ENCODE results near the gene ZEB1.
"Not testable (repeated sequence)": the region's sequence is repeated elsewhere in the genome, so short reads cannot be mapped to it uniquely, and the experiment has no call there.

The ZEB1 gene

GRCh38 chr10:31426401-31426800 is 107.4 kb downstream of the ZEB1 start:
- ChIA-PET CTCF (no interaction called here), POLR2A (no interaction called here)

GRCh38 chr10:31427334-31427733 is 108.3 kb downstream of the ZEB1 start:
- H3K4me3 ChIP-seq (ENCODE audit: low read depth, low read length); POLR2A ChIA-PET; CTCF ChIA-PET; DNase-seq (ENCODE audit: low read depth, low spot score): not testable (repeated sequence)

More at GRCh38 chr10:31426401-31426800, 107.4 kb downstream of the ZEB1 start:
- DNase-seq (ENCODE audit: low read depth, low spot score) = peak; percentile 26
- TF ChIP-seq CTCF (IDR thresholded peaks at IDR 0.05; ENCODE audit: insufficient read depth, low read length, missing control alignments) = no peak
- no peak overlapping the region for H3K4me3 ChIP-seq (ENCODE audit: low read depth, low read length)

- CTCF ChIA-PET; H3K4me3 ChIP-seq (ENCODE audit: low read depth, low read length); DNase-seq (ENCODE audit: low read depth, low spot score); POLR2A ChIA-PET: not testable (repeated sequence)
Measured at GRCh38 chr10:31428499-31428898, 109.5 kb downstream of the ZEB1 start.

- POLR2A ChIA-PET = no interaction called here
- H3K4me3 ChIP-seq (ENCODE audit: low read depth, low read length) = no peak overlapping the region
- no peak for DNase-seq (ENCODE audit: low read depth, low spot score)
- no peak for TF ChIP-seq CTCF (IDR thresholded peaks at IDR 0.05; ENCODE audit: insufficient read depth, low read length, missing control alignments)
- CTCF ChIA-PET = no interaction called here
Measured at GRCh38 chr10:31431021-31431420, 112.0 kb downstream of the ZEB1 start.

- no peak overlapping the region for H3K4me3 ChIP-seq (ENCODE audit: low read depth, low read length)
- POLR2A ChIA-PET = no interaction called here
- TF ChIP-seq CTCF (IDR thresholded peaks at IDR 0.05; ENCODE audit: insufficient read depth, low read length, missing control alignments) = no peak
- CTCF ChIA-PET = no interaction called here
- DNase-seq (ENCODE audit: low read depth, low spot score) = no peak
Measured at GRCh38 chr10:31437959-31438358, 118.9 kb downstream of the ZEB1 start.

GRCh38 chr10:31451766-31452165 is 132.8 kb downstream of the ZEB1 start:
- ChIA-PET POLR2A (no interaction called here), CTCF (no interaction called here)
- no peak for TF ChIP-seq CTCF (IDR thresholded peaks at IDR 0.05; ENCODE audit: insufficient read depth, low read length, missing control alignments)
- no peak overlapping the region for H3K4me3 ChIP-seq (ENCODE audit: low read depth, low read length)
- no peak for DNase-seq (ENCODE audit: low read depth, low spot score)

- DNase-seq (ENCODE audit: low read depth, low spot score) = no peak
- ChIA-PET CTCF (interaction anchor here (1.5 kb wide), 1 partner anchor 11 kb away, joined by 4 read pairs; no protein-coding TSS in a partner anchor), POLR2A (no interaction called here)
- TF ChIP-seq CTCF (IDR thresholded peaks at IDR 0.05; ENCODE audit: insufficient read depth, low read length, missing control alignments) = no peak
- no peak overlapping the region for H3K4me3 ChIP-seq (ENCODE audit: low read depth, low read length)
Measured at GRCh38 chr10:31456468-31456867, 137.5 kb downstream of the ZEB1 start.
